GM10248 (cell line): ENCODE measurements around the gene SLC4A1.

ENCODE experiments used
- CTCF ChIA-PET: fragments of 300-600 bp; sonication (Branson Sonifier 250); formaldehyde crosslinking; extraction: SDS; loops from one replicate; lab custom pipeline; 2021; ENCODE audit warnings: antibody characterized with exemption; lab: Yijun Ruan, JAX
- POLR2A ChIA-PET: fragments of 350-650 bp; sonication (Branson Sonifier 250); formaldehyde crosslinking; extraction: SDS; loops from one replicate; lab custom pipeline; 2020; ENCODE audit warnings: antibody characterized with exemption; lab: Yijun Ruan, JAX
- DNase-seq: peaks from one replicate; pipeline ENCODE4 v3.0.0; 2012; ENCODE audit errors: extremely low spot score
- TF ChIP-seq, protein P1 (sequence below): IDR thresholded peaks from 2 replicates; pipeline ENCODE4 v1.5.1; 2012; ENCODE audit warnings: mild to moderate bottlenecking, low read depth; ENCODE audit errors: extremely low read depth, missing control alignments, control extremely low read depth

The SLC4A1 gene

DNA sequence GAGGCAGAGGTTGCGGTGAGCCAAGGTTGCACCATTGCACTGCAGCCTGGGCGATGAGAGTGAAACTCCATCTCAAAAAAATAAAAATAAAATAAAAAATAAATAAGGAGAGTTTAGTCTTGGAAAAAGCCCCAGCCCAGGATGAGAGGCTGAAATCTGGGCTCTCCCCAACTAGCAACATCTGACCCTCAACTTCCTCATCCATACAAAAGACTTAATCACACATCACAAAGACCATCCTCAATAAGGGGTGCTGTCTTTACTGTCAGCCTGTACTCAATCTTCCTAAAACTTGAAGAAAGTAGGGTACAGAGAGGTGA lies 11.4 kb upstream of the SLC4A1 start:
- DNase-seq: no peak
- TF ChIP-seq, protein P1, sequence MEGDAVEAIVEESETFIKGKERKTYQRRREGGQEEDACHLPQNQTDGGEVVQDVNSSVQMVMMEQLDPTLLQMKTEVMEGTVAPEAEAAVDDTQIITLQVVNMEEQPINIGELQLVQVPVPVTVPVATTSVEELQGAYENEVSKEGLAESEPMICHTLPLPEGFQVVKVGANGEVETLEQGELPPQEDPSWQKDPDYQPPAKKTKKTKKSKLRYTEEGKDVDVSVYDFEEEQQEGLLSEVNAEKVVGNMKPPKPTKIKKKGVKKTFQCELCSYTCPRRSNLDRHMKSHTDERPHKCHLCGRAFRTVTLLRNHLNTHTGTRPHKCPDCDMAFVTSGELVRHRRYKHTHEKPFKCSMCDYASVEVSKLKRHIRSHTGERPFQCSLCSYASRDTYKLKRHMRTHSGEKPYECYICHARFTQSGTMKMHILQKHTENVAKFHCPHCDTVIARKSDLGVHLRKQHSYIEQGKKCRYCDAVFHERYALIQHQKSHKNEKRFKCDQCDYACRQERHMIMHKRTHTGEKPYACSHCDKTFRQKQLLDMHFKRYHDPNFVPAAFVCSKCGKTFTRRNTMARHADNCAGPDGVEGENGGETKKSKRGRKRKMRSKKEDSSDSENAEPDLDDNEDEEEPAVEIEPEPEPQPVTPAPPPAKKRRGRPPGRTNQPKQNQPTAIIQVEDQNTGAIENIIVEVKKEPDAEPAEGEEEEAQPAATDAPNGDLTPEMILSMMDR: no peak
- CTCF ChIA-PET: interaction anchor here (0.8 to 5.8 kb wide), 11 partner anchors 8 to 75 kb away, joined by 3 to 27 read pairs (median 4); no protein-coding TSS in a partner anchor
- POLR2A ChIA-PET: interaction anchor here (0.6 to 1.0 kb wide), 2 partner anchors 50 to 67 kb away, joined by 3 to 4 read pairs; no protein-coding TSS in a partner anchor

DNA sequence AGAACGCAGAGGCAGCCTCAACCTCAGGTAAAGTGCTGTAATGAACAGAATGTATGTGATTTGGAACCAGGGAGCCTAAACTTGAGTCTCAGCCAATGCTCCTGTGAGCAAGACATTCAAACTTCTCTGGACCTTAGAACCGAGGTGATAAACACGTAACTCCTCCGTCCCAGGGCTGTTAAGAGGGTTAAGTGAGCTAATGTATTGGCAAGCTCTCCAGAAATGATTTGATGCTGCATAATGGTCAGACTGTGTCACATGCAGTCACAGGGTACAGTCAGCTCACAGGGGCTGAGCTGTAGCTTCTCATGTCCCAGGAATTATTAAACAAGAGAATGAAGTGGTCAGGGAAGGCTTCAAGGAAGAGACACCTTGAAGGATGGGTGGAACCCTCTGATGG lies 10.0 kb upstream of the SLC4A1 start:
- POLR2A ChIA-PET: no interaction called here
- no peak for DNase-seq
- TF ChIP-seq, protein P1: no peak
- CTCF ChIA-PET: interaction anchor here (1.4 to 5.8 kb wide), 3 partner anchors 8 to 68 kb away, joined by 3 to 27 read pairs (median 4); no protein-coding TSS in a partner anchor

DNA sequence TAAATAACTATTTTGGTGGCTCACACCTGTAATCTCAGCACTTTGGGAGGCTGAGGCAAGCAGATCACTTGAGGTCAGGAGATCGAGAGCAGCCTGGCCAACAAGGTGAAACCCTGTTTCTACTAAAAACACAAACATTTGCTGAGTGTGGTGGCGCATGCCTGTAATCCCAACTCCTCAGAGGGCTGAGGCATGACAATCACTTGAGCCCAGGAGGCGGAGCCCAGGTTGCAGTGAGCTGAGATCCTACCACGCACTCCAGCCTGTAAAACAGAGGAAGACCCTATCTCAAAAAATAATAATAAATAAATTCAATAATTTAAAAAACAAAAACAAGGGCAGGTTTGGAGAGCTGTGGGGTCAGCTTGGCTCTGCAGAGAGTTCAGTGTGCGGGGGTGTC lies 5.7 kb upstream of the SLC4A1 start:
- DNase-seq: no peak
- POLR2A ChIA-PET: no interaction called here
- TF ChIP-seq, protein P1: no peak
- CTCF ChIA-PET: interaction anchor here (1.4 kb wide), 1 partner anchor 15 kb away, joined by 4 read pairs; no protein-coding TSS in a partner anchor

DNA sequence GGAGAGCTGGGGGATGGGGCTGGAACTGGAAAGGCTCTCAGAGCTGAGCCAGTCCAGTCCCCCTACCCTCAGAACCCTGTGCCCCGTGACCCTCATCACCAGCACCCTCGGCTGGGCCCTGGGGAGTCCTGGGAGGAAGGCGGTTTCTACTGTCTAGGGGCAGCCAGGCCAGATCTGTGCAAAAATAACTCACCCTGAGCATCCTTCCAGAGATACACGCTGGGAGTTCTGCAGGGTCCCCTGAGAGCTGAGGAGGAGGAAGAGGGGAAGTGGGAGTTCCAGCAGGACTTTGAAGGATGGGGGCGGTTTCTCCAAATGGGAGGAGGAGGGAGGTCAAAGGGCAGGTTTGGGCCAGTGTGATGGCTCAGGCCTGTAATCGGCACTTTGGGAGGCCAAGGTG lies 5.0 kb upstream of the SLC4A1 start:
- ChIA-PET POLR2A (no interaction called here), CTCF (interaction anchor here (1.4 to 2.0 kb wide), 2 partner anchors 14 to 63 kb away, joined by 4 to 6 read pairs; no protein-coding TSS in a partner anchor)
- TF ChIP-seq, protein P1: no peak
- no peak for DNase-seq

DNA sequence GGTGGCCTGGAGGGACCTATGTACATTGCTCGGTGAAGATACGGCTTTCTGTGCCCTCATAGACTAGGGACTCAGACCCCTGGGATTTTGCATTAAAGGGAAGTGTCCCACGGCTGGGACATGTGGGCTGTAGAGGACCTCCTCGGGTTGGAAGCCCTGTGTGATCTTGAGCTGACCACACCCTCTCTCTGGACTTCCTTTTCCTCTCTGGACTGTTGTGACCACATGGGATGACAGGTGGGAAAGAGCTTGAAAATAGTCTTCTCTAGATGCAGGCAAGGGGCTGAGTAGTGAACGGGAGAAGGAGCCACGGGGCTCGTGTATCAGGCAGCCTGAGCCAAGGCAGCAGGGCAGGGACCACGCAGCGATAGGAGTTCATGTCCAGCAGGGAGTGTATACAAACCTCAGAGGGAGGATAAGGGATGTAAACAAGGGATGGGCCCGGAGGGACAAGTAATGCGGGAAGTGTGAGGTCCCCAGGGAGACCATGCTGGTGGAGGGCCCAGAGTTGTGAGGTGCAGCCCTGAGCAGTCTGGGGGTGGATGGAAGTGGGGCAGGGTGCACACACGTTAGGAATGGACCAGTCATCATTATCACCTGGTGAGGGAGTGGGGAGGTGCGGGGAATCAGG lies 4.5 kb upstream of the SLC4A1 start:
- POLR2A ChIA-PET: no interaction called here

DNA sequence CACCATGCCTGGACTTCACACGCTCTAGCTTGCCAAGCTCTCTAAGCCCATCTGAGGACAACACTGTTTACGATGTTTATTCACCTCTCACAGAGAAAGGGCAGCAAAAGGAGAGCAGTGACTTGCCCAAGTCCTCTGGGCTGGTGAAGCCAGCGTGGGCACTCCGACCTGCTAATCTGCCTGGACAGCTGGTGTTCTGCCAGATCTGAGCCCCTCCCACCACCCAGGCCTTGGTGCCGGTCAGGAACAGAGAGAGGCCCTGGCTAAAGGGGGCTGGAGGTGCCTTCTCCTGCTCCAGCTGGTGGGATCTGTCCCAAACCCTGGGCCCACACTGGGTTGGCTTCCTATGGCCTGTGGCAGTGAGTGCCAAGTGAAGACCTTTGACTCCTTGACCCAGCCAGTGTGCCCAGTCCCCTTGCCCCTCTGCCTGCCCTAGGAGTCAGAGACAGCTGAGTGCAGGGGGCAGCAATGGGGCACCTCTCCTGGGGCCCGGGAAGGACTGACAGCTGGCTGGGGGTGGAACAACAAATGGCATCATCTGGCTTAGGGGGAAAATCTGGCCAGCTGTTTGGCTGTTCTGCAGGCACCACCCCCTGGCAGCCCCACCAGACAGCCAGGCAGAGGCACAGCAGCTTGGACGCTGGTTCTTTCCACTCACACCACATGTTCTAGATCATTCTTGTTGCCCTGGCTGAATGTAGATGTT lies 1.8 kb upstream of the SLC4A1 start:
- CTCF ChIA-PET: interaction anchor here (0.8 to 1.7 kb wide), 2 partner anchors 9 to 22 kb away, joined by 3 to 4 read pairs; no protein-coding TSS in a partner anchor
- TF ChIP-seq, protein P1: no peak
- POLR2A ChIA-PET: no interaction called here
- DNase-seq: no peak

More for the DNA sequence above, 4.5 kb upstream of the SLC4A1 start:
- CTCF ChIA-PET: interaction anchor here (0.9 to 2.0 kb wide), 3 partner anchors 7 to 62 kb away, joined by 3 to 6 read pairs (median 4); no protein-coding TSS in a partner anchor
- TF ChIP-seq, protein P1: no peak
- no peak for DNase-seq
